ENCODE measurements around the gene CCR5.

CCR5 gene

GRCh38 chr3:46359733-46360493, 10.8 kb upstream of the CCR5 start:
- DNase-seq (ENCODE audit: low read depth in 2 of 2), result no peak

GRCh38 chr3:46360907-46361306, 9.8 kb upstream of the CCR5 start:
- DNase-seq (ENCODE audit: low read depth in 2 of 2), result no peak

- DNase-seq (ENCODE audit: low read depth in 2 of 2), result no peak
These were observed 9.1 kb upstream of the CCR5 start for GRCh38 chr3:46361408-46362283.

- no peak for DNase-seq (ENCODE audit: low read depth in 2 of 2)
These were observed 5.7 kb upstream of the CCR5 start for GRCh38 chr3:46365041-46365440.

GRCh38 chr3:46365737-46366524, 4.8 kb upstream of the CCR5 start:
- DNase-seq (ENCODE audit: low read depth in 2 of 2), result no peak

- DNase-seq (ENCODE audit: low read depth in 2 of 2), result no peak
These were observed 2.9 kb upstream of the CCR5 start for GRCh38 chr3:46367811-46368210.

GRCh38 chr3:46368569-46368968, 2.2 kb upstream of the CCR5 start:
- DNase-seq (ENCODE audit: low read depth in 2 of 2), result peak; percentile 50 to 59

GRCh38 chr3:46369151-46369550, 1.6 kb upstream of the CCR5 start:
- DNase-seq (ENCODE audit: low read depth in 2 of 2), result no peak

- no peak for DNase-seq (ENCODE audit: low read depth in 2 of 2)
These were observed 1.0 kb upstream of the CCR5 start for GRCh38 chr3:46369675-46370132.

GRCh38 chr3:46371519-46372340, 984 bp downstream of the CCR5 start:
- no peak for DNase-seq (ENCODE audit: low read depth in 2 of 2)

- DNase-seq (ENCODE audit: low read depth in 2 of 2), result no peak
These were observed 2.0 kb downstream of the CCR5 start for GRCh38 chr3:46372492-46373359.

- DNase-seq (ENCODE audit: low read depth in 2 of 2), result no peak
These were observed 4.0 kb downstream of the CCR5 start for GRCh38 chr3:46374755-46375154.

GRCh38 chr3:46375218-46375617, 4.5 kb downstream of the CCR5 start:
- no peak for DNase-seq (ENCODE audit: low read depth in 2 of 2)

GRCh38 chr3:46375814-46376213, 5.1 kb downstream of the CCR5 start:
- DNase-seq (ENCODE audit: low read depth in 2 of 2), result no peak

- peak; percentile 40 to 47 for DNase-seq (ENCODE audit: low read depth in 2 of 2)
These were observed 7.7 kb downstream of the CCR5 start for GRCh38 chr3:46378426-46378942.

GRCh38 chr3:46380471-46381221, 9.9 kb downstream of the CCR5 start:
- no peak for DNase-seq (ENCODE audit: low read depth in 2 of 2)

- DNase-seq (ENCODE audit: low read depth in 2 of 2), result no peak
These were observed 10.9 kb downstream of the CCR5 start for GRCh38 chr3:46381625-46382024.

- no peak for DNase-seq (ENCODE audit: low read depth in 2 of 2)
These were observed 12.6 kb downstream of the CCR5 start for GRCh38 chr3:46383211-46383950.

GRCh38 chr3:46383951-46384330, 13.2 kb downstream of the CCR5 start:
- DNase-seq (ENCODE audit: low read depth in 2 of 2), result no peak
